HepG2 (cell line): ENCODE results near the gene COX8C. TPM values are rescaled to one million over a fixed set of nuclear protein-coding genes. Genes with fewer than 3 reads are reported as not detected.

Experiments used
- ATAC-seq: fragments of 200-7000 bp; cut with Tn5 transposase; 3 replicates; pipeline ENCODE4 v1.9.1; 2020; ENCODE audit warnings: mild to moderate bottlenecking, moderate library complexity
- BruUV-seq: library from RNA; stranded (reverse); fragments of 400-500 nt; replicated peaks from 2 replicates; lab custom pipeline; 2021; lab: Mats Ljungman, UMichigan
- CTCF ChIA-PET: fragments of 300-600 bp; formaldehyde crosslinking; extraction: SDS; loops from one replicate; lab custom pipeline; 2021; ENCODE audit warnings: low total read pairs, inconsistent platforms, low intra/inter-chr PET ratio; lab: Yijun Ruan, JAX
- POLR2A ChIA-PET: fragments of 350-600 bp; sonication (Branson Sonifier 250); formaldehyde crosslinking; loops from one replicate; lab custom pipeline; 2020; ENCODE audit warnings: antibody characterized with exemption, inconsistent platforms; lab: Yijun Ruan, JAX
- DNase-seq: peaks from one replicate; pipeline ENCODE4 v3.0.0-alpha.2; 2015; ENCODE audit warnings: low spot score
- FAIRE-seq: peaks from 3 replicates; lab custom pipeline; 2011; peaks lifted over from hg19 to GRCh38; lab: Jason Lieb, UNC
- H2AFZ ChIP-seq: one replicate; pipeline ENCODE4 v1.6.1; 2011; ENCODE audit warnings: low read length, inconsistent platforms
- H3K27ac ChIP-seq: fragments of 300-600 bp; 3 replicates; pipeline ENCODE4 v1.8.0; 2011; ENCODE audit warnings: mixed run types, mild to moderate bottlenecking, mixed read lengths, low read length, inconsistent platforms; ENCODE audit not compliant: insufficient read depth; ENCODE audit errors: extremely low read length
- H3K27me3 ChIP-seq, 2 experiments: fragments of 200-600 bp in 1 of 2; 2 replicates in 1 of 2; 3 replicates in 1 of 2; pipeline versions ENCODE4 v1.6.0 to v1.8.0; 2011; ENCODE audit warnings: low read length in 2 of 2, mild to moderate bottlenecking in 2 of 2, moderate library complexity in 2 of 2, inconsistent platforms in 1 of 2; ENCODE audit not compliant: insufficient read depth in 2 of 2, control insufficient read depth in 1 of 2
- H3K36me3 ChIP-seq, 2 experiments: fragments of 200-600 bp in 1 of 2; replicated peaks in 1 of 2; 2 replicates in 1 of 2; 3 replicates in 1 of 2; pipeline versions ENCODE4 v1.5.1 to v1.8.0; 2011; ENCODE audit warnings: low read length in 2 of 2, inconsistent platforms in 1 of 2; ENCODE audit not compliant: insufficient read depth in 2 of 2, control insufficient read depth in 1 of 2
- H3K4me1 ChIP-seq: 2 replicates; pipeline ENCODE4 v1.5.1; 2012; ENCODE audit warnings: low read length, inconsistent platforms; ENCODE audit not compliant: insufficient read depth
- H3K4me2 ChIP-seq: 2 replicates; pipeline ENCODE4 v1.6.0; 2011; ENCODE audit warnings: low read depth, low read length, inconsistent platforms
- H3K4me3 ChIP-seq, 3 experiments: fragments of 200-600 bp in 1 of 3; sonication (generic), shearing (Covaris generic) in 1 of 3; replicated peaks in 1 of 3; 2 replicates each; pipeline ENCODE4 v1.5.1; 2011 to 2016; ENCODE audit warnings: low read length in 3 of 3, inconsistent platforms in 2 of 3, low read depth in 2 of 3, mild to moderate bottlenecking in 2 of 3, control low read depth in 1 of 3, mixed read lengths in 1 of 3; ENCODE audit not compliant: insufficient read depth in 1 of 3
- H3K79me2 ChIP-seq: one replicate; pipeline ENCODE4 v1.6.1; 2011; ENCODE audit warnings: low read length, inconsistent platforms; ENCODE audit not compliant: insufficient read depth
- H3K9ac ChIP-seq: 2 replicates; pipeline ENCODE4 v1.6.0; 2011; ENCODE audit warnings: mild to moderate bottlenecking, low read depth, low read length, inconsistent platforms; ENCODE audit not compliant: insufficient read depth
- H3K9me3 ChIP-seq: 2 replicates; pipeline ENCODE4 v1.5.1; 2012; ENCODE audit warnings: mild to moderate bottlenecking, low read length
- H4K20me1 ChIP-seq: 2 replicates; pipeline ENCODE4 v1.6.0; 2011; ENCODE audit warnings: inconsistent platforms, mild to moderate bottlenecking, low read length, moderate library complexity; ENCODE audit not compliant: insufficient read depth
- FOXJ3 ChIP-seq: sonication (generic); formaldehyde crosslinking; IDR thresholded peaks from 2 replicates; pipeline ENCODE4 v1.4.0; 2020; ENCODE audit warnings: missing genetic modification reagents, mild to moderate bottlenecking, borderline replicate concordance
- KDM3A ChIP-seq: IDR thresholded peaks from 2 replicates; pipeline ENCODE4 v1.6.1; 2018; ENCODE audit warnings: low read depth, missing compliant biosample characterization
- MED13 ChIP-seq: sonication (generic); formaldehyde crosslinking; IDR thresholded peaks from 2 replicates; pipeline ENCODE4 v1.5.0; 2020; ENCODE audit warnings: missing genetic modification reagents
- MLLT10 ChIP-seq: sonication (generic); formaldehyde crosslinking; IDR thresholded peaks from 2 replicates; pipeline ENCODE4 v1.4.0; 2020; ENCODE audit warnings: missing genetic modification reagents
- NR3C1 ChIP-seq: sonication (generic); formaldehyde crosslinking; IDR thresholded peaks from 2 replicates; pipeline ENCODE4 v1.4.0; 2020; ENCODE audit warnings: missing genetic modification reagents
- TBX2 ChIP-seq: sonication (generic); formaldehyde crosslinking; IDR thresholded peaks from 2 replicates; pipeline ENCODE4 v1.5.0; 2020; ENCODE audit warnings: missing genetic modification reagents, mild to moderate bottlenecking, borderline replicate concordance
- TCF7L2 ChIP-seq: IDR thresholded peaks from 2 replicates; pipeline ENCODE4 v1.6.1; 2011; ENCODE audit warnings: mild to moderate bottlenecking, low read depth, low read length, moderate library complexity
- ZBTB38 ChIP-seq: sonication (generic); formaldehyde crosslinking; IDR thresholded peaks from 2 replicates; pipeline ENCODE4 v1.5.1; 2020; ENCODE audit warnings: mild to moderate bottlenecking, missing genetic modification reagents
- ZNF333 ChIP-seq: sonication (generic); formaldehyde crosslinking; IDR thresholded peaks from 2 replicates; pipeline ENCODE4 v1.4.0; 2020; ENCODE audit warnings: mild to moderate bottlenecking, missing genetic modification reagents, borderline replicate concordance
- ZNF33A ChIP-seq: sonication (generic); formaldehyde crosslinking; IDR thresholded peaks from 2 replicates; pipeline ENCODE4 v1.5.1; 2020; ENCODE audit warnings: missing genetic modification reagents, mild to moderate bottlenecking, moderate library complexity, borderline replicate concordance
- ZNF552 ChIP-seq: sonication (generic); formaldehyde crosslinking; IDR thresholded peaks from 2 replicates; pipeline ENCODE4 v1.9.0; 2022; ENCODE audit warnings: missing genetic modification reagents, mild to moderate bottlenecking, borderline replicate concordance
- ZNF644 ChIP-seq: IDR thresholded peaks from 2 replicates; pipeline ENCODE4 v1.6.1; 2016; ENCODE audit warnings: low read depth
- WGBS: methylation state at CpG from one replicate; pipeline ENCODE4 v1.1.6; 2017; ENCODE audit warnings: low lambda C conversion rate; 5-methylcytosine and 5-hydroxymethylcytosine counted together
- in situ Hi-C: cut with HindIII; loops from 2 replicates; pipeline ENCODE4 v1.10.0; 2017; ENCODE audit warnings: low pct_unique_long_range_greater_than_20kb; ENCODE audit not compliant: extremely low pct_ligation_motif_present
- intact Hi-C: fragments of 100-400 bp; cut with micrococcal nuclease; formaldehyde crosslinking; loops from one replicate; pipeline ENCODE4 v1.10.0; 2022; ENCODE audit not compliant: unreplicated experiment
- polyA plus RNA-seq, 8 experiments: library from polyadenylated mRNA; depleted of rRNA in 3 of 8; stranded (reverse) in 7 of 8; unstranded in 1 of 8; fragments of >200 nt; fragmentation: Illumina TruSeq in 4 of 8; extraction: Trizol in 4 of 8; gene quantifications; 2 replicates each; pipeline versions ENCODE4 v1.2.1 to v1.2.3, GENCODE V29; 2011 to 2016; ENCODE audit warnings: low read depth in 4 of 8, missing spikeins in 1 of 8, mixed read lengths in 1 of 8; ENCODE audit not compliant: insufficient read depth in 1 of 8
- total RNA-seq, 5 experiments: library from RNA; depleted of rRNA; stranded (reverse); fragments of >200 nt; fragmentation: Illumina TruSeq; extraction: Trizol; gene quantifications; 2 replicates each; pipeline ENCODE4 v1.2.3, GENCODE V29; 2016; ENCODE audit warnings: low read depth in 1 of 5
- TF ChIP-seq, protein P1 (sequence below): sonication (generic); formaldehyde crosslinking; IDR thresholded peaks from 2 replicates; pipeline ENCODE4 v1.4.0; 2020; ENCODE audit warnings: mild to moderate bottlenecking, missing genetic modification reagents
- TF ChIP-seq, protein P2 (sequence below): sonication (generic); formaldehyde crosslinking; IDR thresholded peaks from 2 replicates; pipeline ENCODE4 v1.5.0; 2020; ENCODE audit warnings: mild to moderate bottlenecking, missing genetic modification reagents
- TF ChIP-seq, protein P3 (sequence below): sonication (generic); formaldehyde crosslinking; IDR thresholded peaks from 2 replicates; pipeline ENCODE4 v1.4.0; 2020; ENCODE audit warnings: missing genetic modification reagents, borderline replicate concordance
- TF ChIP-seq, protein P4 (sequence below): IDR thresholded peaks from 2 replicates; pipeline ENCODE4 v1.6.1; 2016; ENCODE audit warnings: missing genetic modification reagents, missing compliant biosample characterization

The COX8C gene
- total and polyA plus RNA-seq, 2 of the 13 experiments (the other 11 are each of a cell fraction or from before 2014, with no cell fraction given), result not detected

DNA sequence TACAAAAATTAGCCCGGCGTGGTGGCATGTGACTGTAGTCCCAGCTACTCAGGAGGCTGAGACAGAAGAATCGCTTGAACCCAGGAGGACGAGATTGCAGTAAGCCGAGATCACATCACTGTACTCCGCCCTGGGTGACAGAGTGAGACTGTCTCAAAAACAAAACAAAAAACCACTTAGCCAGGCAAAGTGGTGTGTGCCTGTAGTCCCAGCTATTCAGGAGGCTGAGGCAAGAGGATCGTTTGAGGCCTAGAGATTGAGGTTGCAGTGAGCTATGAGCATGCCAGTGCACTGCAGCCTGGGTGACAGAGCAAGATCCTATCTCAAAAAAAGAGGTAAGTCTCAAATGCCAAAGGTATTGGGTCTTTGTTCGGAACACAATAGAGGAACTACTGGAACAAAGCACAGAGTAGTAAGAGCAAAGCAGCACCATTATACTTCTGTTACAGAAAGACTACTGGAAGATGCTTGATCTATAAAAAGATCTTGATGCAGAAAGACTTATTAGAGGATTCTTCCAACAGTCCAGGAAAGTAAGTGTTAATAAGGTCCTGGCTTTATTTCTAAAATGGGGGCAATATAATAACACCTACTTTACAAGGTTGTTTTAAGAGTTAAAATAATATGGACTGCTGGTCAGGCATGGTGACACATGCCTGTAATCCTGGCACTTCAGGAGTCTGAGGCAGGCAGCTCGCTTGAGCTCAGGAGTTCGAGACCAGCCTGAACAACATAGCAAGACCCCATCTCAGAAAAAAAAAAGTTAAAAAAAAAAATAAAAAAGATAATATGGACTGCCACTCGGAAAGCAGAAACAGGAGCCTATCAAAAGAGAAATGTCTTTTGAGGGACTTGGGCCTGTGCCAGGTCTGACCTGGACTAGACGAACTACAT, 44.0 kb upstream of the COX8C start:
- no peak overlapping the region for H3K9ac ChIP-seq
- H4K20me1 ChIP-seq, result peaks cover 11% of the 10 kb centered on the region; the same call in 1 of the 2 replicates
- H3K27ac ChIP-seq, result no peak overlapping the region
- H3K79me2 ChIP-seq, result peaks cover 45% of the 10 kb centered on the region
- WGBS, result 98% methylated on average over 12 of the region's 12 CpGs
- no peak overlapping the region for H2AFZ ChIP-seq
- H3K27me3 ChIP-seq, result no peaks in the 10 kb centered on the region; a peak in 1 of 5 replicates
- ChIA-PET CTCF (no interaction called here), POLR2A (no interaction called here)
- no TSS peak for BruUV-seq
- no peak overlapping the region for H3K4me2 ChIP-seq
- no peak overlapping the region for H3K4me3 ChIP-seq
- no peak for ATAC-seq
- no peak for DNase-seq
- no peak for FAIRE-seq
- in situ Hi-C loops, result no loop called here
- no peaks in the 10 kb centered on the region for H3K9me3 ChIP-seq
- no peaks in the 10 kb centered on the region; a peak in 1 of 5 replicates for H3K36me3 ChIP-seq
- intact Hi-C loops, result no loop called here
- peaks cover 12% of the 10 kb centered on the region for H3K4me1 ChIP-seq
- TF ChIP-seq, protein P1, sequence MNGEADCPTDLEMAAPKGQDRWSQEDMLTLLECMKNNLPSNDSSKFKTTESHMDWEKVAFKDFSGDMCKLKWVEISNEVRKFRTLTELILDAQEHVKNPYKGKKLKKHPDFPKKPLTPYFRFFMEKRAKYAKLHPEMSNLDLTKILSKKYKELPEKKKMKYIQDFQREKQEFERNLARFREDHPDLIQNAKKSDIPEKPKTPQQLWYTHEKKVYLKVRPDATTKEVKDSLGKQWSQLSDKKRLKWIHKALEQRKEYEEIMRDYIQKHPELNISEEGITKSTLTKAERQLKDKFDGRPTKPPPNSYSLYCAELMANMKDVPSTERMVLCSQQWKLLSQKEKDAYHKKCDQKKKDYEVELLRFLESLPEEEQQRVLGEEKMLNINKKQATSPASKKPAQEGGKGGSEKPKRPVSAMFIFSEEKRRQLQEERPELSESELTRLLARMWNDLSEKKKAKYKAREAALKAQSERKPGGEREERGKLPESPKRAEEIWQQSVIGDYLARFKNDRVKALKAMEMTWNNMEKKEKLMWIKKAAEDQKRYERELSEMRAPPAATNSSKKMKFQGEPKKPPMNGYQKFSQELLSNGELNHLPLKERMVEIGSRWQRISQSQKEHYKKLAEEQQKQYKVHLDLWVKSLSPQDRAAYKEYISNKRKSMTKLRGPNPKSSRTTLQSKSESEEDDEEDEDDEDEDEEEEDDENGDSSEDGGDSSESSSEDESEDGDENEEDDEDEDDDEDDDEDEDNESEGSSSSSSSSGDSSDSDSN (CRISPR knock-in tag), result no peak
- TF ChIP-seq NR3C1 (CRISPR knock-in tag) (no peak), ZNF333 (no peak), ZBTB38 (CRISPR knock-in tag) (no peak), ZNF33A (CRISPR knock-in tag) (no peak), ZNF552 (CRISPR knock-in tag) (no peak), ZNF644 (CRISPR knock-in tag) (no peak), MLLT10 (CRISPR knock-in tag) (no peak), MED13 (CRISPR knock-in tag) (no peak), KDM3A (CRISPR knock-in tag) (no peak), TBX2 (CRISPR knock-in tag) (no peak), TCF7L2 (no peak), FOXJ3 (no peak)
- TF ChIP-seq, protein P2, sequence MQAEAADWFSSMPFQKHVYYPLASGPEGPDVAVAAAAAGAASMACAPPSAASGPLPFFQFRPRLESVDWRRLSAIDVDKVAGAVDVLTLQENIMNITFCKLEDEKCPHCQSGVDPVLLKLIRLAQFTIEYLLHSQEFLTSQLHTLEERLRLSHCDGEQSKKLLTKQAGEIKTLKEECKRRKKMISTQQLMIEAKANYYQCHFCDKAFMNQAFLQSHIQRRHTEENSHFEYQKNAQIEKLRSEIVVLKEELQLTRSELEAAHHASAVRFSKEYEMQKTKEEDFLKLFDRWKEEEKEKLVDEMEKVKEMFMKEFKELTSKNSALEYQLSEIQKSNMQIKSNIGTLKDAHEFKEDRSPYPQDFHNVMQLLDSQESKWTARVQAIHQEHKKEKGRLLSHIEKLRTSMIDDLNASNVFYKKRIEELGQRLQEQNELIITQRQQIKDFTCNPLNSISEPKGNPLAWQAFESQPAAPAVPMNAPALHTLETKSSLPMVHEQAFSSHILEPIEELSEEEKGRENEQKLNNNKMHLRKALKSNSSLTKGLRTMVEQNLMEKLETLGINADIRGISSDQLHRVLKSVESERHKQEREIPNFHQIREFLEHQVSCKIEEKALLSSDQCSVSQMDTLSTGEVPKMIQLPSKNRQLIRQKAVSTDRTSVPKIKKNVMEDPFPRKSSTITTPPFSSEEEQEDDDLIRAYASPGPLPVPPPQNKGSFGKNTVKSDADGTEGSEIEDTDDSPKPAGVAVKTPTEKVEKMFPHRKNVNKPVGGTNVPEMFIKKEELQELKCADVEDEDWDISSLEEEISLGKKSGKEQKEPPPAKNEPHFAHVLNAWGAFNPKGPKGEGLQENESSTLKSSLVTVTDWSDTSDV (CRISPR knock-in tag), result no peak
- TF ChIP-seq, protein P3, sequence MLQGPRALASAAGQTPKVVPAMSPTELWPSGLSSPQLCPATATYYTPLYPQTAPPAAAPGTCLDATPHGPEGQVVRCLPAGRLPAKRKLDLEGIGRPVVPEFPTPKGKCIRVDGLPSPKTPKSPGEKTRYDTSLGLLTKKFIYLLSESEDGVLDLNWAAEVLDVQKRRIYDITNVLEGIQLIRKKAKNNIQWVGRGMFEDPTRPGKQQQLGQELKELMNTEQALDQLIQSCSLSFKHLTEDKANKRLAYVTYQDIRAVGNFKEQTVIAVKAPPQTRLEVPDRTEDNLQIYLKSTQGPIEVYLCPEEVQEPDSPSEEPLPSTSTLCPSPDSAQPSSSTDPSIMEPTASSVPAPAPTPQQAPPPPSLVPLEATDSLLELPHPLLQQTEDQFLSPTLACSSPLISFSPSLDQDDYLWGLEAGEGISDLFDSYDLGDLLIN (CRISPR knock-in tag), result no peak
- TF ChIP-seq, protein P4, sequence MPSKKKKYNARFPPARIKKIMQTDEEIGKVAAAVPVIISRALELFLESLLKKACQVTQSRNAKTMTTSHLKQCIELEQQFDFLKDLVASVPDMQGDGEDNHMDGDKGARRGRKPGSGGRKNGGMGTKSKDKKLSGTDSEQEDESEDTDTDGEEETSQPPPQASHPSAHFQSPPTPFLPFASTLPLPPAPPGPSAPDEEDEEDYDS (CRISPR knock-in tag), result no peak
